ENCODE results near the gene BTK.
A peak's percentile ranks its signal among the peaks of the same experiment; 100 is the strongest.

The BTK gene

GRCh38 chrX:101385795-101386541, at the start of gene BTK:
Gene BTK (minus strand): TSS chrX:101386191. CDS start chrX:101375284, 10,907 bp downstream.
- no peak for DNase-seq

GRCh38 chrX:101430457-101431078, 44.6 kb upstream of the BTK start:
- no peak for DNase-seq

DNA sequence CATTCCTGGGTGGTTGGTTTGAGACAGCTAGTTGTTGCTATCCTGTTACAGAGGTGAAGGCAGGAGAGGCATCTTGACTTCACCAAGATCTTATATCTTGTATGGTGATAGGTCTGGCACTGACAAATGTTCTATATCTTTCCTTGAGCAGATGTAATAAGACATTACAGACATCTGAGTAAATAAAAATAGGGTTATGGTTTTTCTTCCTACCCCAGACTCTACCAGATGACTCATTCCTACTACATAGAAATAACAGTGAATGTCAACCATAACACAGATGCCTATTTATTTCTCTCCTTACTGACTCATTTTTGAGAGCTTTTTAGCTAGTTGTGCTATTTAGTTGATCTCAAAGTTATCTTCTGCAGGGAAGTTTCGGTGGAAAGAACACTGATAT, 43.9 kb upstream of the BTK start:
- no peak for DNase-seq

GRCh38 chrX:101427954-101428353, 42.0 kb upstream of the BTK start:
- DNase-seq, result no peak

DNA sequence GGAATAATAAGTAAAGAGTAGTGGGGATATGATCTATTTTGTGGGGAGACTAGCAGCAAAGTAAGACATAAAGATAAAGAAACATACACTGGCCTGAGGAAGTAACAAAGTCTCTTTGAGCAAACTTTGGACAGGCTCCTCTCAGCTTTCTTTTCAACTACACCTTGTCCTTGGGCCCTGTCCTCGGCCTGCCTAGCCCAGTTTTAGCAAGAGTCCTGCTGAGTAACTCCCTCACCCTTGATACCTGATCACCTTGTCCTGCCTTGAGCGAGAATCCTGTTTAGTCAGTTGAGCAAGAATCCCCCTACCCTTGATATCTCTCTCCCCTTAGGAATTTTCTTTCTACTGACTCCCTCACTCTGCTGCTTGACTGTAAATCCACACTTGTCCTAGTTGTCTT, 33.5 kb upstream of the BTK start:
- no peak for DNase-seq

- DNase-seq, result peak; percentile 28
Observed at GRCh38 chrX:101417981-101418841, 32.2 kb upstream of the BTK start.

DNA sequence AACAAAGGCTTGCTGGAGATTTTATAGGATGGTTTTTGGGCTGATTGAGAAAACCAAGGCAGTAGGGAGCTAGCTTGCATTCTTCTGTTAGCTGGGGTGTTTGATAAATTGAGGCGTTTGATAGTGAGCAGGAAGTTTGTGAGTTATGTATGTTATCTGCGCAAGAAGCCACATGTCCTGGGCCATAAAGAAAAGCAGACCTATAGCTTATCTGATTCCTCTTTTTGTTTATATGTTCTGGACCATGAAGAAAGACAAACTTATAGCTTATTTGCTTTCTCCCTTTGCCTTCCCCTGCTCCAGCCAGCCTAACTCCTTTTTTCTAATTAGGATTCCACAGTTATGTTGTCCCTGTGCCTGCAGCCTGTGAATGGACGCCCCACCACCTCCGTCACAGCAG, 31.2 kb upstream of the BTK start:
- DNase-seq, result no peak

DNA sequence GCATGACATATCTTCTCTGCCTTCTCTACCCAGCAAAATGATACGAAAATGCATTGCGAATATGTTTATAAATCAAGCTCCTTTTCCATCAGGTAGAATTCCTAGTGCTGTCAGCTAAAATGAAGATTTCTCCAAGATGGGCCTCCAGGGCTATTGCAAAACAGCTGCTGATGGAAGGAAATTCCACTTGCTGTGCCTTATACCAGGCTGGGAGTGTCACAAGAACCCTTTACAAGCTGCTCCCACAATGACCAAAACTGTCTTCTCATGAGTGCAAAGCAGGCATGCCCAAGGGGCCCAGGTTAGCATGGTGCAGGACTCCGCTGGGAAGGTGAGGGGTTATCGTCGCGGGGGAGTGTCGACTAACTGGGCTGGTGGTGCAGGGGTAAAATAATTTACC, 30.7 kb upstream of the BTK start:
- no peak for DNase-seq

- DNase-seq, result peak; percentile 19
Observed at GRCh38 chrX:101415180-101416145, 29.5 kb upstream of the BTK start.

DNA sequence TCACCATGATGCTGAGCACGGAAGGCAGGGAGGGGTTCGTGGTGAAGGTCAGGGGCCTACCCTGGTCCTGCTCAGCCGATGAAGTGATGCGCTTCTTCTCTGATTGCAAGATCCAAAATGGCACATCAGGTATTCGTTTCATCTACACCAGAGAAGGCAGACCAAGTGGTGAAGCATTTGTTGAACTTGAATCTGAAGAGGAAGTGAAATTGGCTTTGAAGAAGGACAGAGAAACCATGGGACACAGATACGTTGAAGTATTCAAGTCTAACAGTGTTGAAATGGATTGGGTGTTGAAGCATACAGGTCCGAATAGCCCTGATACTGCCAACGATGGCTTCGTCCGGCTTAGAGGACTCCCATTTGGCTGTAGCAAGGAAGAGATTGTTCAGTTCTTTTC, 26.0 kb upstream of the BTK start:
- no peak for DNase-seq

DNA sequence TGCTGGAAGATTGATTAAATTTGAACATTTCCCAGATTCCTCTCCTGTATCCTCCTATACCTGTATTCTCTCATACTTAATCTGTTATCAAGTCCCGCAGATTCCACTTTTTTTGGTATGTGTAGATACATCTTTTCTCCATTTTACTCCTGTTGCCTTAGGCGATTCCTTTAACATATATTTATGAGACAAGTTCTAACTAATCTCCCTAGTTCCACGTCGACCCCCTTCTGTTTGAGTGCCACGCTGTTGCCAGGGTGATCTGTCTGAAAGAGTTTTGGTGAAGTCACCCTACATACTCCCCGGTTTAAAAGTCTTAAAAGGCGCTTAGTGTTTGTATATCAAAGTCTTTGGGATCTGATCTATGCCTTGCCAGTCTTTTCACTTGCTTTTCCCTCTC, 24.5 kb upstream of the BTK start:
- no peak for DNase-seq

GRCh38 chrX:101409043-101409442, 23.1 kb upstream of the BTK start:
- DNase-seq, result no peak

- DNase-seq, result no peak
Observed at GRCh38 chrX:101408532-101408841, 22.5 kb upstream of the BTK start.

DNA sequence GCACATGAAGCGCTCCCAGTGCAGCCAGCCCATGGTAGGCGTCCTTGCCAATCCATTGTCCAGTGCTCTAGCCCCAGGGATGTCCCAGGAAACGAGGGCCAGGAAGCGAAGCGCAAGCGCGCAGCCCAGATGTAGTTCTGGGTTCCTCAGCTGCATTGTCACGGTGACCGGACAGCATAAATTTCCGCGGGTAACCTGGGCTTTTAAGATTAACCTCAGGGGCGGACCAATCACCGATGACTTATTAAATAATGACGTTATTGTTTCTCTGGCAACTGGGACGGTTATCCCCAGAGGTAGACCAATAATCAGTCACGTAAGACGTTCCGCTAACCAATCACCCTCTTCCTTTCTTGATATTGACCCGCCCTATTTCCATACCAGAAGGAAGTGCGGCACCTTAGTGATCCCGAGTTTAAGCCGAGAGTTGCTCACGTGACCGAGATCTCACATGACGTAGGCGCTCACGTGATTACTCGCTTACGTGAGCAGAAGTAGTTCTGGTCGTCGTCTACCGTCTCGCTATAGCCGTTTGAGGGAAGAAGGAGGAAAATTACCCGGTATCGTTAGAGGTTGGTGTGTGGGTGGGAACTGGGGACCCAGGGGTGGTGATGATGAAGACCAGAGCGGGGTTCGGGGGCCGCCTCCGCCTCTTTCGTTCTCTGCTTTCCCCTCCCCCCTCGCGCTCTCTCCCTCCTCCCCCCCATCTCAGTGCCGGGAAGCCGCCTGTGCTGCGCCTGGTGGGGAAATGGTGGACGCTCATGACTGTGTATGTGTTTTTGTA, 21.9 kb upstream of the BTK start, which contains the start of the genes GLA and HNRNPH2:
Gene GLA, minus strand, starts transcription at position 178 of the 784 bp plus-strand sequence. Its CDS starts 22 bp downstream, at position 156.
Gene HNRNPH2, plus strand, starts transcription at position 475 of the 784 bp plus-strand sequence. CDS start 3,767 bp downstream, outside the sequence.
- peak; percentile 89 for DNase-seq

DNA sequence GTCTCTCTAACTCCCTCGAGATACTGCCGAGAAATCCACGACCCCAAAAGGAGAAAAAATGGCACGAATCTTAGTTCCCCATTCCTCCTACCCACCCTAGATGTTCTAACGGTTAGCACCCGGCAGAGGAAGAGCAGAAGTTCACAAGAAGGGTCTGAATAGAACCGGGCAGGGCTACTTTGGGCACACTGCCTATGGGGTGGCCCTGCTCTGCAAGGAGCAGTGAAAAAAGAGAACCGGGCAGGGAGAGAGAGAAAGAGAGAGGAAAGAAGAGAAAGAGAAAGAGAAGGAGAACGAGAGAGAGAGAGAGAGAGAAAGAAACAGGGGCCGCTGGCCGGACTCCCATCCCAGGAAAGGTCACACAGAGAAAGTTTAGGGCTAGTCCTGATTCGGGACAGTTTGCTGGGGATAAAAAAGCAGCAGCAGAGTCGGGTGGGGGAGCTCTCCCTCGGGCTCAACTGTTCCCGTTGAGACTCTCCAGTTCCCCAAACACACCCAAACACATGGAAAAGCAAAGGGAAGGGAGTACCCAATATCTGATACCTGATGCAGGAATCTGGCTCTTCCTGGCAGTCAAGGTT, 21.3 kb upstream of the BTK start:
- no peak for DNase-seq

DNA sequence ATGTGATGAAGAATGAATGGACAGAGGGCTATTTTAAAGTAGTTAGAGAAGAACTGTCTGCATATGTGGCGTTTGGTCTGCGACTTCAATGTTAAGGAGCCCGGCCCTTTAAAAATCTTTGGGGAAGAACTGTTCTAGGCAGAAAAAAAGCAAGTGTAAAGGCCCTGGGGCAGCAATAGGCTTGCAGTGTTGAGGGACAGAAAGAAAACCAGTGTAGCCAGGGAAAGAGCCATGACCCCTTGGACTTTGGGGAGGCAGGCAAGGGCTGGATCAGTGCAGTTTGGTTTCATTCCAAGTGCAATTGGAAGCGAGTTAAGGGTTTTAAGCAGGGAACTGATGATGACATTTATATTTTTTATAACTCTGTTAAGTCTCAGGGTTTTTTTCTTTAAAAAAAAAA, 13.8 kb upstream of the BTK start:
- DNase-seq, result no peak

DNA sequence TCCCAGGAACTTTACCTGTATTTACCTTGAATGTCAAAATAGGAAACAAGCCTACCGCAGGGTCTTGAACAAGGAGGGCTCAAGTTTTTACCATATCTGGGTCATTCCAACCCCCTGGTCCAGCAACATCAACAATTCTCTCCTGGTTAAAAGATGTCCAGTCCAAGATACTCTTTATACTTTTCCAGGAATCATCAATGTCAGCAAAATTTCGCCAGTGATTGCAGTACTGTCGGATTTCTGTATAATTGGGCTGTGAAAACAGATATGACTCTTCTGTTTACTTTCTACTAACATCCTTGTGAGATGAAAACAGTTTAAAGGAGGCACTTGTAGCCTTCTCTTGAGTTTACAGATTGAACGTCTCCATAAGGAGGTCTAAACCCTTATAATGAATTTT, 12.7 kb upstream of the BTK start:
- DNase-seq, result no peak

- no peak for DNase-seq
Observed at GRCh38 chrX:101397779-101398178, 11.8 kb upstream of the BTK start.

- no peak for DNase-seq
Observed at GRCh38 chrX:101395789-101396188, 9.8 kb upstream of the BTK start.

GRCh38 chrX:101394372-101394771, 8.4 kb upstream of the BTK start:
- DNase-seq, result no peak
